Loucy (cell line): ENCODE measurements around the gene GBA2.

ENCODE experiments used
- H2AFZ ChIP-seq: fragments of 200-600 bp; sonication (generic); 2 replicates; pipeline ENCODE4 v1.6.0; 2016; ENCODE audit warnings: antibody characterized with exemption, mild to moderate bottlenecking, low read length, moderate library complexity
- H3F3A ChIP-seq: fragments of 200-600 bp; 2 replicates; pipeline ENCODE4 v1.6.0; 2016; ENCODE audit warnings: antibody characterized with exemption, low read depth, mild to moderate bottlenecking
- H3K27me3 ChIP-seq: fragments of 200-600 bp; sonication (generic); 2 replicates; pipeline ENCODE4 v1.6.1; 2014; ENCODE audit warnings: low read length, mild to moderate bottlenecking; ENCODE audit not compliant: insufficient read depth, poor library complexity, severe bottlenecking
- H3K36me3 ChIP-seq: fragments of 200-600 bp; sonication (generic); 2 replicates; pipeline ENCODE4 v1.6.1; 2016; ENCODE audit warnings: low read length; ENCODE audit not compliant: insufficient read depth
- H3K4me1 ChIP-seq: fragments of 200-600 bp; sonication (generic); 2 replicates; pipeline ENCODE4 v1.5.1; 2014; ENCODE audit warnings: low read length, mild to moderate bottlenecking; ENCODE audit not compliant: insufficient read depth, poor library complexity, severe bottlenecking
- H3K4me2 ChIP-seq: fragments of 200-600 bp; sonication (generic); 2 replicates; pipeline ENCODE4 v1.6.0; 2014; ENCODE audit warnings: antibody characterized with exemption, low read length, low read depth, mild to moderate bottlenecking; ENCODE audit not compliant: poor library complexity, severe bottlenecking
- H3K4me3 ChIP-seq: fragments of 200-600 bp; sonication (generic); 2 replicates; pipeline ENCODE4 v1.5.1; 2014; ENCODE audit warnings: low read length, mild to moderate bottlenecking, mixed read lengths; ENCODE audit not compliant: poor library complexity, severe bottlenecking
- H3K79me2 ChIP-seq: fragments of 200-600 bp; sonication (generic); 2 replicates; pipeline ENCODE4 v1.6.1; 2014; ENCODE audit warnings: low read length; ENCODE audit not compliant: insufficient read depth
- H3K9ac ChIP-seq: fragments of 200-600 bp; sonication (generic); 2 replicates; pipeline ENCODE4 v1.6.0; 2014; ENCODE audit warnings: mild to moderate bottlenecking, low read depth, low read length, moderate library complexity; ENCODE audit not compliant: poor library complexity, severe bottlenecking
- H3K9me2 ChIP-seq: fragments of 200-600 bp; sonication (generic); replicated peaks from 2 replicates; pipeline ENCODE4 v1.6.1; 2016; ENCODE audit warnings: low read depth, low read length, mixed read lengths
- H3K9me3 ChIP-seq: fragments of 200-600 bp; sonication (generic); 2 replicates; pipeline ENCODE4 v1.6.1; 2014; ENCODE audit warnings: mild to moderate bottlenecking, antibody characterized with exemption, low read length, low read depth; ENCODE audit not compliant: insufficient read depth
- H4K20me1 ChIP-seq: fragments of 200-600 bp; sonication (generic); 2 replicates; pipeline ENCODE4 v1.6.0; 2014; ENCODE audit warnings: antibody characterized with exemption, low read length, mild to moderate bottlenecking; ENCODE audit not compliant: insufficient read depth, poor library complexity, severe bottlenecking
- CTCF ChIP-seq: fragments of 200-600 bp; sonication (generic); conservative IDR thresholded peaks from 2 replicates; pipeline ENCODE4 v1.5.1; 2014; ENCODE audit warnings: mild to moderate bottlenecking, antibody characterized with exemption, low read length
- EZH2phosphoT487 ChIP-seq: fragments of 200-600 bp; IDR thresholded peaks from 2 replicates; pipeline ENCODE4 v1.6.1; 2018; ENCODE audit warnings: antibody characterized with exemption, mild to moderate bottlenecking, moderate library complexity, borderline replicate concordance

The GBA2 gene

GRCh38 chr9:35789541-35789940, 40.5 kb upstream of the GBA2 start:
- Histone ChIP-seq H3K9ac (no peak overlapping the region), H3K9me2 (no peaks in the 10 kb centered on the region), H3F3A (no peaks in the 10 kb centered on the region), H4K20me1 (no peaks in the 10 kb centered on the region), H3K27me3 (no peaks in the 10 kb centered on the region), H3K9me3 (no peaks in the 10 kb centered on the region), H3K36me3 (peaks cover 20% of the 10 kb centered on the region; the same call in 1 of the 2 replicates), H2AFZ (no peak overlapping the region), H3K4me2 (no peak overlapping the region), H3K4me3 (no peak overlapping the region), H3K79me2 (no peaks in the 10 kb centered on the region), H3K4me1 (peaks cover 5% of the 10 kb centered on the region)
- TF ChIP-seq EZH2phosphoT487 (no peak), CTCF (no peak)

- H3K9ac ChIP-seq = no peak overlapping the region
- H3K4me3 ChIP-seq = no peak overlapping the region
- TF ChIP-seq EZH2phosphoT487 (no peak), CTCF (no peak)
These were observed 34.4 kb upstream of the GBA2 start for GRCh38 chr9:35783418-35783817.

GRCh38 chr9:35781066-35781465, 32.0 kb upstream of the GBA2 start:
- TF ChIP-seq EZH2phosphoT487 = no peak
- no peak for TF ChIP-seq CTCF
- H3F3A ChIP-seq = no peaks in the 10 kb centered on the region
- H3K36me3 ChIP-seq = peaks cover 11% of the 10 kb centered on the region; the same call in 1 of the 2 replicates
- no peaks in the 10 kb centered on the region for H4K20me1 ChIP-seq
- no peak overlapping the region for H3K4me2 ChIP-seq
- no peaks in the 10 kb centered on the region for H3K79me2 ChIP-seq
- H3K4me3 ChIP-seq = no peak overlapping the region
- no peak overlapping the region for H3K9ac ChIP-seq
- H3K27me3 ChIP-seq = no peaks in the 10 kb centered on the region
- no peaks in the 10 kb centered on the region for H3K9me3 ChIP-seq
- H2AFZ ChIP-seq = no peak overlapping the region
- H3K4me1 ChIP-seq = no peaks in the 10 kb centered on the region
- no peaks in the 10 kb centered on the region for H3K9me2 ChIP-seq

More at GRCh38 chr9:35783418-35783817, 34.4 kb upstream of the GBA2 start:
- Histone ChIP-seq H3K27me3 (no peaks in the 10 kb centered on the region), H3K79me2 (no peaks in the 10 kb centered on the region), H2AFZ (no peak overlapping the region), H3K9me3 (no peaks in the 10 kb centered on the region), H3K4me2 (no peak overlapping the region), H3K9me2 (no peaks in the 10 kb centered on the region), H3K36me3 (peaks cover 16% of the 10 kb centered on the region; the same call in 1 of the 2 replicates), H3K4me1 (no peaks in the 10 kb centered on the region), H4K20me1 (no peaks in the 10 kb centered on the region), H3F3A (no peaks in the 10 kb centered on the region)
